ENCODE measurements around the gene TAF6.

DNA sequence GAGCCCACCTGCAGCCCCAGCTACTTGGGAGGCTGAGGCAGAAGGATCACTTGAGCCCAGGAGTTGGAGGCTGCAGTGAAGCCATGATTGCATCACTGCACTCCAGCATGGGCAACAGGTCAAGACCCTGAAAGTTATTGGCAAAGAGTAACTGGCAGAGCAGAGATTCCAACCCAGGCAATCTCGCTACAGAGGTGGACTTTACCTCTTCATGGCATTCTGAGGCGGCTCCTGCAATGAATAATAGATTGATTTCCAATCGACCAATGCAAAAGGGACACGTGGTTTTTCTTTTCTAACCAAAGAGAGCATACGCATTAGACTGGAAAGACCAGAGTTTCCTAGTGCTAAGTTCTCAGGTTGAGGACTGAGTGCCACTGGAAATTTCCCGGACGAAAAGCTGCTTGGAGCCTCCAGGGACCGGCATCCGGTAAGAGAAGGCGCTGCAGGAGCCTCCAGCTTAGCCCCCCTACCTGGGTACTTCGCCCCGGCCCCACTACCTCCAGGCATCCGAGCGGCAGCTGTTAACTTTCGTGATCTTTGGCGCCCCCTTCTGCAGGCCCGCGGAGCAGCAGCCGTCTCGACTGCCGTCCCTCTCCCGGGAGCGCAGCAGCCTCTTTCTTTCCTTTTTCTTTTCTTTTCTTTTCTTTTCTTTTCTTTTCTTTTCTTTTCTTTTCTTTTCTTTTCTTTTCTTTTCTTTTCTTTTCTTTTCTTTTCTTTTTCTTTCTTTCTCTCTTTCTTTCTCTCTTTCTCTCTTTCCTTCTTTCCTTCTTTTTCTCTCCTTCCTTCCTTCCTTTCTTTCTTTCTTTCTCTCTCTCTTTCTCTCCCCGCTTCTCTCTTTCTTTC, 11.7 kb upstream of the TAF6 start:
- TF ChIP-seq, protein P1, sequence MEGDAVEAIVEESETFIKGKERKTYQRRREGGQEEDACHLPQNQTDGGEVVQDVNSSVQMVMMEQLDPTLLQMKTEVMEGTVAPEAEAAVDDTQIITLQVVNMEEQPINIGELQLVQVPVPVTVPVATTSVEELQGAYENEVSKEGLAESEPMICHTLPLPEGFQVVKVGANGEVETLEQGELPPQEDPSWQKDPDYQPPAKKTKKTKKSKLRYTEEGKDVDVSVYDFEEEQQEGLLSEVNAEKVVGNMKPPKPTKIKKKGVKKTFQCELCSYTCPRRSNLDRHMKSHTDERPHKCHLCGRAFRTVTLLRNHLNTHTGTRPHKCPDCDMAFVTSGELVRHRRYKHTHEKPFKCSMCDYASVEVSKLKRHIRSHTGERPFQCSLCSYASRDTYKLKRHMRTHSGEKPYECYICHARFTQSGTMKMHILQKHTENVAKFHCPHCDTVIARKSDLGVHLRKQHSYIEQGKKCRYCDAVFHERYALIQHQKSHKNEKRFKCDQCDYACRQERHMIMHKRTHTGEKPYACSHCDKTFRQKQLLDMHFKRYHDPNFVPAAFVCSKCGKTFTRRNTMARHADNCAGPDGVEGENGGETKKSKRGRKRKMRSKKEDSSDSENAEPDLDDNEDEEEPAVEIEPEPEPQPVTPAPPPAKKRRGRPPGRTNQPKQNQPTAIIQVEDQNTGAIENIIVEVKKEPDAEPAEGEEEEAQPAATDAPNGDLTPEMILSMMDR (conservative IDR thresholded peaks at IDR 0.05 in 1 of 2, IDR thresholded peaks at IDR 0.05 in 1 of 2; ENCODE audit: low read depth in 1 of 2, low read length in 2 of 2) = peak; percentile 42 to 71
- no peak for TF ChIP-seq EZH2 (IDR thresholded peaks at IDR 0.05; ENCODE audit: low read length, missing control alignments)
